Measurements from ENCODE around the gene XDH. TPM values are rescaled to one million over a fixed set of nuclear protein-coding genes. Genes with fewer than 3 reads are reported as not detected.

XDH gene
- total RNA-seq, 4 donors from 2014 or later = 25.9 to 57.9 (median 37.2) TPM

GRCh38 chr2:31386648-31387047, 27.9 kb downstream of the XDH start:
- H3K4me1 ChIP-seq = no peaks in the 10 kb centered on the region
- H3K27me3 ChIP-seq = no peaks in the 10 kb centered on the region
- H3K9me3 ChIP-seq = no peaks in the 10 kb centered on the region
- intact Hi-C loops (cut with DNase I; ENCODE audit: low total_unique reads) = no loop called here
- H3K36me3 ChIP-seq = no peaks in the 10 kb centered on the region
- H3K4me3 ChIP-seq = no peak overlapping the region
- no peak for DNase-seq
- in situ Hi-C loops (cut with MboI; ENCODE audit: low pct_ligation_motif_present in 1 of 4, low pct_unique_long_range_greater_than_20kb in 1 of 4, low sequenced_read_pairs in 3 of 4) = no loop called here
- H3K27ac ChIP-seq = no peak overlapping the region
- TF ChIP-seq POLR2A (IDR thresholded peaks at IDR 0.05) (no peak), EP300 (IDR thresholded peaks at IDR 0.05; ENCODE audit: low read depth) (no peak), POLR2AphosphoS5 (IDR thresholded peaks at IDR 0.05) (no peak)
- TF ChIP-seq, protein P1, sequence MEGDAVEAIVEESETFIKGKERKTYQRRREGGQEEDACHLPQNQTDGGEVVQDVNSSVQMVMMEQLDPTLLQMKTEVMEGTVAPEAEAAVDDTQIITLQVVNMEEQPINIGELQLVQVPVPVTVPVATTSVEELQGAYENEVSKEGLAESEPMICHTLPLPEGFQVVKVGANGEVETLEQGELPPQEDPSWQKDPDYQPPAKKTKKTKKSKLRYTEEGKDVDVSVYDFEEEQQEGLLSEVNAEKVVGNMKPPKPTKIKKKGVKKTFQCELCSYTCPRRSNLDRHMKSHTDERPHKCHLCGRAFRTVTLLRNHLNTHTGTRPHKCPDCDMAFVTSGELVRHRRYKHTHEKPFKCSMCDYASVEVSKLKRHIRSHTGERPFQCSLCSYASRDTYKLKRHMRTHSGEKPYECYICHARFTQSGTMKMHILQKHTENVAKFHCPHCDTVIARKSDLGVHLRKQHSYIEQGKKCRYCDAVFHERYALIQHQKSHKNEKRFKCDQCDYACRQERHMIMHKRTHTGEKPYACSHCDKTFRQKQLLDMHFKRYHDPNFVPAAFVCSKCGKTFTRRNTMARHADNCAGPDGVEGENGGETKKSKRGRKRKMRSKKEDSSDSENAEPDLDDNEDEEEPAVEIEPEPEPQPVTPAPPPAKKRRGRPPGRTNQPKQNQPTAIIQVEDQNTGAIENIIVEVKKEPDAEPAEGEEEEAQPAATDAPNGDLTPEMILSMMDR (IDR thresholded peaks at IDR 0.05) = no peak

- no peaks in the 10 kb centered on the region for H3K9me3 ChIP-seq
- DNase-seq = no peak
- no peak for TF ChIP-seq POLR2A (IDR thresholded peaks at IDR 0.05)
- no peak for TF ChIP-seq EP300 (IDR thresholded peaks at IDR 0.05; ENCODE audit: low read depth)
- TF ChIP-seq, protein P1 (IDR thresholded peaks at IDR 0.05) = no peak
- TF ChIP-seq POLR2AphosphoS5 (IDR thresholded peaks at IDR 0.05) = no peak
- intact Hi-C loops (cut with DNase I; ENCODE audit: low total_unique reads) = no loop called here
- no peak overlapping the region for H3K4me3 ChIP-seq
- in situ Hi-C loops (cut with MboI; ENCODE audit: low pct_ligation_motif_present in 1 of 4, low pct_unique_long_range_greater_than_20kb in 1 of 4, low sequenced_read_pairs in 3 of 4) = no loop called here
- no peaks in the 10 kb centered on the region for H3K27me3 ChIP-seq
- H3K27ac ChIP-seq = no peak overlapping the region
- H3K4me1 ChIP-seq = no peaks in the 10 kb centered on the region
- no peaks in the 10 kb centered on the region for H3K36me3 ChIP-seq
- WGBS, 2 donors (ENCODE audit: low coverage in 1 of 2) = 90% methylated on average over 7 of the region's 7 CpGs; no CpG with 5 or more reads in 1 of the 2 donors
These were observed 28.4 kb downstream of the XDH start for GRCh38 chr2:31386172-31386571.

- H3K9me3 ChIP-seq = no peaks in the 10 kb centered on the region
- TF ChIP-seq POLR2AphosphoS5 (IDR thresholded peaks at IDR 0.05) (no peak), POLR2A (IDR thresholded peaks at IDR 0.05) (no peak), EP300 (IDR thresholded peaks at IDR 0.05; ENCODE audit: low read depth) (no peak)
- TF ChIP-seq, protein P1 (IDR thresholded peaks at IDR 0.05) = no peak
- no peaks in the 10 kb centered on the region for H3K27me3 ChIP-seq
- in situ Hi-C loops (cut with MboI; ENCODE audit: low pct_ligation_motif_present in 1 of 4, low pct_unique_long_range_greater_than_20kb in 1 of 4, low sequenced_read_pairs in 3 of 4) (no loop called here), intact Hi-C loops (cut with DNase I; ENCODE audit: low total_unique reads) (no loop called here)
- H3K27ac ChIP-seq = no peak overlapping the region
- WGBS, 2 donors (ENCODE audit: low coverage in 1 of 2) = 83 to 85% methylated on average over 3 of the region's 3 CpGs
- no peak overlapping the region for H3K4me3 ChIP-seq
- no peak for DNase-seq
- no peaks in the 10 kb centered on the region for H3K36me3 ChIP-seq
- no peaks in the 10 kb centered on the region for H3K4me1 ChIP-seq
These were observed 29.7 kb downstream of the XDH start for GRCh38 chr2:31384771-31385276.

- Histone ChIP-seq H3K27ac (no peak overlapping the region), H3K4me3 (no peak overlapping the region), H3K36me3 (no peaks in the 10 kb centered on the region), H3K27me3 (no peaks in the 10 kb centered on the region), H3K4me1 (no peaks in the 10 kb centered on the region), H3K9me3 (no peaks in the 10 kb centered on the region)
- TF ChIP-seq POLR2AphosphoS5 (IDR thresholded peaks at IDR 0.05) = no peak
- TF ChIP-seq POLR2A (IDR thresholded peaks at IDR 0.05) = no peak
- TF ChIP-seq, protein P1 (IDR thresholded peaks at IDR 0.05) = no peak
- WGBS, 2 donors (ENCODE audit: low coverage in 1 of 2) = 59 to 69% methylated on average over 2 to 3 of the region's 3 CpGs
- intact Hi-C loops (cut with DNase I; ENCODE audit: low total_unique reads) (no loop called here), in situ Hi-C loops (cut with MboI; ENCODE audit: low pct_ligation_motif_present in 1 of 4, low pct_unique_long_range_greater_than_20kb in 1 of 4, low sequenced_read_pairs in 3 of 4) (no loop called here)
- no peak for DNase-seq
These were observed 30.2 kb downstream of the XDH start for GRCh38 chr2:31384351-31384750.
